Activated CD4-positive, CD25-positive, alpha-beta regulatory T cell (primary cell): ENCODE measurements around the gene CFAP157.
"Not testable (repeated sequence)": the region's sequence is repeated elsewhere in the genome, so short reads cannot be mapped to it uniquely, and the experiment has no call there.

Experiments
- DNase-seq, 4 experiments: peaks; one replicate each; lab custom pipeline; 2025; lab: John Stamatoyannopoulos, UW

CFAP157 gene

DNA sequence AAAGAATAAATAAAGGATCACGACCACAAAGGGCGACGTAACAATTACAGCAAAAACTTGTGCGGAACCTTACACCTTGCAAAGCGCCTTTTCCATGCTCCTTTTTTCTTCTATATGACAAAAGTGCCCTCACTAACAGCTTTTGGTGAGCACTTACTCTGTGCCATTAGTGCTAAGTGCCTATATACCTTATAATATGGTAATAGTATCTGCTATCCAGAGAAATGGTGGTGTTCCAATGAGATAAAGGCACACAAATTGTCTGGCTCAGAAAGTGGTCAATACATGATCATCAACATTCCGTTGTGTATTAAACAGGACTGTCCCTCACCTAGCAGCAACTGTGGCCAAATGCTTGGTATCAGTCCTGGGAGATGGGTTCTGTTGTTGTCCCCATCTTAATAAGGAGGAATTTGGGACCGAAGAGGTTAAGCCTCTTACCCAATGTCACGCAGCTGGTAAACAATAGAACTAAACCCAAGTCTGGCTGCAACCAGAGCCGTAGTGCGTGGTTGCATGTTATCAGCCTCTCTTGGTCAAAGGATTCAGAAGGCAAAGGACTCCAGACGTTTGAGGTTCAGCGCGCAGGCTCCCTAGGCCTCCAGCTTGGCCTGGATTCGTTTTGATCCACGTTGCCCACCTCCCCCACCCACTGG is 28.9 kb downstream of the CFAP157 start:
- DNase-seq: no peak

DNA sequence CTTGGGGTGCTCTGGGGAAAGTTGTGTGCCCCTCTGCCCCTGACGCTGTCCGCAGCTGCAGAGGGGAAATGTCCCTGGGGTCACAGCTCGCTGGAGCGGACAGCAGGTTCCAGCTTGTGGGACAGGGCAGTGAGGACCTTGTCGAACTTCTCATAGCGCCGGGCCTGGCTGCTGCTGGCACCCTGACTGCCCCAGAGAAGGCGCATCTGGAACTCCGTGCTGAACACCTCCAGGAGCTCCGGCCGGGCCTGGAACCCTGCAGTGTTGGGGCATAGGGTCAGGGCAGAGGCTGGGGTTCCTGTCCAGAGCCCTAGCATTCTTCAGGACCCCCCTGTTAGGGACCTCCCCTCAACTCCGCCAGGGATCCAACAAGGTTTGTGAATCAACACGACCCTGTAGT is 31.9 kb downstream of the CFAP157 start:
- no peak for DNase-seq

DNA sequence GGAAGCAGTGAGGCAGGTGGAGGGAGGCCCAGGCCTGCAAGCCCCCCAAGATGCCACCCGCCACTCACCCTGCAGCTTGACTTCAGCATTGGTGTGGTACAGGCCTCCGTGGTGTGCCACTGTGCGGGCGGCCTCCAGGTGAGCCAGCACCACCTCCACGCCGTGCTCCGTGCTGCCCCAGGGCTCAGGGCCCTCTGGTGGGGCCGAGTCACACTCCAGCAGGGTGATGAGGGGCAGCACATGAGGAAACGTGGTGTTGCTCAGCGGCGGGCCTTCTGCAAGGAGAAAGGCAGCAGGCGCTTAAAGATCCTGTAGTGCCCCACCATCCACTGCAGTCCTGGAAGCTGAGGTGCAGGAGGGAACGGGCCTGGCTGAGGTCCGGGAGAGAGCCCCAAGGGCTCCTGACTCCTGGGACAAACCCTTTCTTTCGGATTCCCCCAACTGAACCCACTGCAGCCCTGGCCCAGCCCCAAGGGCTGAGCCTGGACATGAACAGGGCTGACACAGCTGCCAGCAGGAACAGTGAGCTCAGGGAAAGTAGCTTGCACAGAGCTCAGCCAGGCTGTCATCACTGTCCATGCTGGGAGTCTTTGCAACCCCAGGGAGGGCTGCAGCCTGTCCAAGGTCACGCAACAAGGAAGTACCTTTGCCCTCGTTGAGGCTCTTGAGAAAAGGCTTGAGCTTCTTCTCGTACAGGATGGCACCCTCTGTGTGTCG is 33.0 kb downstream of the CFAP157 start:
- DNase-seq: no peak

DNA sequence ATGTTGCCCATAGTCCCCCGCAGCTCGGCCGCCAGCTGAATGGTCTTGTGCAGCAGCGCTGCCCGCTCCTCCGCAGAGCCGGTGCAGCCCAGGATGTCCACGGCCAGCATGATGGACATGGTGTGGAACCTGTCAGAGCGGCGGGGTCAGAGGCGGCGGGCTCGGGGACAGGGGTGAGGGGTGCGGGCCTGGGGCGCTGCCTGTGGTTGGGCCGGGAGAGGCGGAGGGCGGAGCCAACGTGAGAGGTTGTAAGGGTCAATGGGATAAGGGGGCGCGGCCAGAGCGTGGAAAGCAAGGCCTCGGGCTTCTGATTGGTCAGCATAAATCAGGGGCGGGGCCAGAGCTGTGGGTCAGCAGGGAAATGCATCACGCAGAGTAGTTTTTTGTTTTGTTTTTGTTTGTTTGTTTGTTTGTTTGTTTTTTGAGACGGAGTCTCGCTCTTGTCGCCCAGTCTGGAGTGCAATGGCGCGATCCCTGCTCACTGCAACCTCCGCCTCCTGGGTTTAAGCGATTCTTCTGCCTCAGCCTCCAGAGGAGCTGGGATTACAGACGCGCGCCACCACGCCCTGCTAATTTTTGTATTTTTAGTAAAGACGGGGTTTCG is 35.1 kb downstream of the CFAP157 start:
- DNase-seq: no peak

DNA sequence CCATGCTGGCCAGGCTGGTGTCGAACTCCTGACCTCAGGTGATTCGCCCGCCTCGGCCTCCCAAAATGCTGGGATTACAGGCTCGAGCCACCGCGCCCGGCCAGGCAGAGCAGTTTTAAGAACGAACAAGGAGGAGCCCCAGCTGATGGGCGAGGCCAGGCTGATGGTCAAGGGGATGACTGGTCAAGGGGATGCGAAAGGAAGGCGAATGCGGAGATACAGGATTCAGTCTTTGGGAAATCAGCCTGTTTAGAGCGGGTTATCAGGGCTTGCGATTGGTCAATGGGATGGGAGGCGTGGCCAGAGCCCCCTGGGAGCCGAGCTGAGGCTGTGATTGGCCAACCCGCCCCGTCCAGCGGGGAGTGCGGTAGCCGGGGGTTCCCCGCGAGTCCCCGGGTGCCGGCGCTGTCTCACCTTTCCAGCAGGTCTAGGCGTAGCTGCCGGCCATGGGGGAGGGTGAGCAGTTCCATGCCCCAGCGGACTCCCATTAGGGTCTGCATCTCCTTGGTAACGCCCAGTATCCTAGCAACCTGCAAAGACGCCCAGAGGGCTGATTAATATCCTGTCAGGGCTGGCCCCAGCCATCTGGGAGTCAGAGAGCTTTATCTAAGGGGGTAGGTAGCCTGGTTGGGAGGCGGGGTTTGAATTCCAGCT is 35.8 kb downstream of the CFAP157 start:
- no peak for DNase-seq

DNA sequence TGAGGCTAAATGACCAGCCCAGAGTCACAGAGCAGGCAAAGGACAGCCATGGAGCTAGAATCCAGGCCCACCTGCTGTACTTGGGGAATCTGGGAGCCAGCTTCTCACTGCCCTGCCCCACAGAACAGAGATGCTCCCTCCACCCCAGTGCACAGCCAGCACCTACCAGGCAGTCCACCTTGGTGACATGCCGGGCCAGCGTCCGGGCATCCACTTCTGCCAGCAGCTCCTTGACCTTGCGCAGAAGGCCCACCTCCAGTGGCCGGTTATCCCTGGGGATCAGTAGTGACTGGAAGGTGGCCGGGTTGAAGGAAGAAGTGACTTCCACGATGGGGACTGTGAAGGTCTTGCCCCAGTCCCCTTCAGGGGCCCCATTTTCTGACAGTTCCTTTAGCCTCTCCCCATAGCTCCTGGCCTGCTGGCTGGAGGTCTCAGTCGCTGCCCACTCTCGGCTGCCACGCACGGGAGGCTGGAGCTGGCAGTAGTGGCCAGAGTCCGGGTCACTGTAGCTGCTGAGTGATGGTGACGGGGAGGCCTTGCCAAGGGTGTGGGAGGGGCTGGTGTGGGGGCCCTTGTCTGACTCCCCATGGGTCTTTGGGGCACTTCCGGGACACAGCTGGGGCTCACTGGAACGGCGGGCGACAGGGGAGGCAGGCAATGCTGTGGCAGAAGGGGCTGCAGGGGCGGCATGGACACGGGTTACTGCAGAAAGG is 37.8 kb downstream of the CFAP157 start:
- DNase-seq: no peak

DNA sequence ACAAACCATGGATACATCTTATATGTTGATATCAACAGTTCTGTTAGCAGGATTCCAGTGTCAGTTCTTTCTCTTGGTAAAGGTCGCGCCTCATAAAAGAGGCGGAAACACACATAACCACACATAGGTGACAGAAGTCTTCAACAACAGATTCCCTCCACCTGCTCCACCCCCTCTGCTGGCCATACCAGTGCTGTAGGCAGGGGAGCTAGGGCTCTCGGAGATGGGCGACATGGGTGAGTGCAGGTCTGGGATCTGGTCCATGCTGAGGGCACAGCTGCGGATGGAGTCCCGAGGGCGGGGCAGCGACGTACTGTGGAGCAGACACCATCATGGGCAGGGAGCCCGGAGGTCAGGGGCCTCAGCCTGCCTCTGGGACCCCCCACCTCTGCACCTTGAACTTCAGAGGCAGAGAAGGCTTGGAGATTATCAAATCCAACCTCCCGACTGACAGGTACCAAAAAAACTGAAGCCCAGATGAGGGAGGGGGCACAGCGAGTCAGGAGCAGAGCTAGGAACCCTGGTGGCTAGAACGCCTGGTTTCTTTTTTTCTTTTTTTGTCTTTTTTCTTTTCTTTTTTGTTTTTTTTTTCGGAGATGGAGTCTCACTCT is 40.3 kb downstream of the CFAP157 start:
- DNase-seq: no peak

DNA sequence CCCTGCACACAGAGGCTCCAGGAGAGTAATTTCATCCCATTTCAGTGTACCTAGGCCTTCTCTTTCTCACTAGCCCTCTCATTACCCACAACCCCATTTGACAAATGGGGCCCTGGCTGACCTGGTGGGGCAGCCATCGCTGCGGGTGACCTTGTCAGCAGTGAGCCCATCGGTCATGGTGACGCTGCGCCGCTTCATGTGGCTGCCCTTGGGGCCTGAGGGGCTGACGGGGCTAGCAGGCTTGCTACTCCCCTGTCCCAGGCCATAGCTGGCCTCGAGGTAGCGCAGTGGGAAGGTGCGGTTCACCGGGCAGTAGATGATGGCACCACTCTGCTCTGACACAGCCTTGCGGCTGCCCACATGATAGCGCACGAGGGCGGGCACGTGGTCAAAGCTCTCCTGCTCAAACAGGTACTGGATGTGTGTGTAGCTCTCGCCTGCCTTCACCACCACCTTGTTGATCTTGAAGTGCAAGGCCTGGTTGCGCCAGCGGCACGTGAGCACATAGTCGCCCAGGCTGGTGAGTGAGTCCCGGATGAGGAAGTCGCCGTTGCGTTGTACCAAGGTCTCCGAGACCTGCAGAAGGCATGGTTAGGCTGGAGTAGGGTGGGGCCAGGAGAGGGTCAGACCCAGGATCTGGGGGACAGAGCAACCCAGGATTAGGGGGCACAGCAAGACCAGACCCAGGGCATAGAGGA is 42.5 kb downstream of the CFAP157 start:
- no peak for DNase-seq

DNA sequence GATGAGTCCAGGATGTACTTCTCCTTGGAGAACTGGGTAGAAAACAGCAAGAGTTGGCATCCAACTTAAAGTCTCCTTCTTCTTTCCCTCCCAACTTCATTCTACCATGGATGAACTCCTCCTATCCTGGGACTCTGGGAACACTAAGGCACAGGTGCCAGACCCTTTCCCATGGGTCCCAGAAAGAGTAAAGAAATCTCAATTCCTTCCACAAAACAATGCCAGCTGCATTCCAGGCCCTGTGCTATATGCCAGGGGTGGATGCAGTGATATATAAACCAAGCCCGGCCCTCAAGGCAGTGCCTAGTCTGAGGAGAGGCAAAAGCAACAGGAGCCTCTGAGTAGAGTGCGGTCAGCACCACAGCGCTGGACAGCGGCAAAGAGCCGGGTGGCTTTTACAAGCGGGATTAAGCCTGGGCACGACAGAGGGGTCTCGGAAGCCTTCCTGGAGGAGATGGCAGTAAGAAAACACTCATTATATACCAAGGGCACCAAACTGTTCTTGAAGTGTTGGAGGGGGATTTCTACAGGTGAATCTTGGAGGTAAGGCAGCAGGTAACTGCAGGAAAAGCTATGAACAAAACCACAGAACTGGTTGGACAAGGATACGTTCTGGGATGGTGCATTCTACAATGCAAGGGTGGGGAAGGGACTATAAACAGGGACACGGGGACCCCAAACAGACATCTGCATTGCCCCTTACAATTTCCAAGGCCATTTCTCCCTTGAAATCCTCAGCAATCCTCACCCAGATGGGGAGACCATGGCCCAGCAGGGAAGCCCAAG is 44.7 kb downstream of the CFAP157 start:
- DNase-seq: no peak

DNA sequence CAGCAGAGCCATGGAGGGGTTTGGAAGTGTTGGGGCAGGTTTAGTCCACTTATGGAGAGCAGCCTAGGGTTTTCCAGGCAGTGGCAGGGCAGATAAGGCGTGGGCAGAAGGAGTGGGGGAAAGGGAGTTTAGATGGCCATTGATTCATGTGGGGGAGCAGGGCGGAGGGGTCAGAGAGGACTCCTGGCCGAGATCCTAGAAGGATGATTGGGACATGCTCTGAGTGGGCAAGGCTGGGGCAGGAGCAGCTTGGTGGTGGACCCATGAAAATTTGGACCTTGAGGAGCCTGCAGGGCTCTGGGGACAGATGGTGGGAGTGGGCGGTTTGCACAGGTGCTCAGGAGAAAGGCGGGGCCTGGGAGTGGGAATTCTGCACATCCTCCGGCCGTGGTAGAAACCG is 46.4 kb downstream of the CFAP157 start:
- no peak for DNase-seq

DNA sequence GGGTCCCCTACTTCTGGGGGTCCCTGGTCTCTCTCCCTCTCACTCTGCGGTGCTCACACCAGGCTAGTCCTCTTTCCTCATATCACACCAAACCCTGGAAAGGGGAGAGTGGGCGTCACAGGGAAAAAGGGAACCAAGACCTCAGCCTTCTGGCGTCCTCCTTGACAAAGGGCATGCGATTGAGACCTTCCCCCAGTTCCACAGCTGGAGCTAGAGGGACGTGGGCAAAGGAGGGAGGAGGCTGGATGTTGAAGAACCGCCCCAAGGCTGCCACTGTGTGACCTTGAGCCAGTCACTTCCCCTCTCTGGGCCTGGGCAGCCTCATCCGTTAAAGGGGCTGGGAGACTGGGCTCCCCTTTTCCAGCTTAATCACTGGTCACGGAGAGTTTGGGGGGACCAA is 46.8 kb downstream of the CFAP157 start:
- DNase-seq: no peak

DNA sequence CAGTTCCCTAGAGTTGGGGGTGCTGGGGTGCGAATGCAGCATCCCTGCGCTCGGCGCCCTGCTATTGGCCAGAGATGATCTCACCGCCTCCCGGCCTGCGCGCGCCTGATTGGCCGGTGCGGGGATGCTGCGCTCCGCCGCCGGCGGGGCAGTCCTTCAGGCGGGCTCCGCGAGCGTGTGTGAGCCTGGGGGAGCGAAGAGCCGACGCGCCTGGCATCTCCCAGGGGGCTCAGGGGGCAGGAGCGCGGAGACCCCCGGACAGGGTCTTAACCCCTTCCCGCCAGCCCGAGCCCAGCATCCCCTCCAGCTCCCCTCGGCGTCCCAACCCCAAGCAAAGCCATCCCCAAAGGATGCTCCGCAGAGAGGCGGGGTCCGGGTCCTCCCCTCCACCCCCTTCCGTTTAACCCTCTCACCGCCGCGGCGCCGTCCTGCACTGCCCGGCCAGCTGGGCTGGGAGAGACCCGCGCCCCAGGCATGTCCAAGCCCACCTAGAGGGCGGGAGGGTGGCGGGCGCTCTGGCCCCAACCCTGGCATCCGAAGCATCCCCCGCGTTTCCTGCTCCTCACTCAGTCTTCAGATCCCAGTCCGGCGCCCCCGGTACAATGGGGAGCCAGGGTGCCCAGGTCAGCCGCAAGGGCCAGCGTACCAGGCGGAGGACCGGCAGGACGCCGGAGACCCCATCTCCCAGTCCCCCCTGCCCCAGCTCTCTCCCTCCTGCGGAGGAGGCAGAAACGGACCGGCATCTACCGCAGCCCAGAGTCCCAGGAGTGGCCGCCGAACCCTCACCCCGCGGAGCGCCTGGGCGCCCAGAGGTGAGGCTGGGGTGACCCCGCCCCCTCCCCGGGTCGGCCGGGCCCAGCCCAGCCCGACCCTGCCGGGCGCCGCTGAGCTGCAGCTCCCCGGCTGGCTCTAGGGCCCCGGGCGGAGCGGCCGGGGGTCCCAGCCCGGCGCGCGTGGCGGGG is 47.6 kb downstream of the CFAP157 start:
- no peak for DNase-seq

DNA sequence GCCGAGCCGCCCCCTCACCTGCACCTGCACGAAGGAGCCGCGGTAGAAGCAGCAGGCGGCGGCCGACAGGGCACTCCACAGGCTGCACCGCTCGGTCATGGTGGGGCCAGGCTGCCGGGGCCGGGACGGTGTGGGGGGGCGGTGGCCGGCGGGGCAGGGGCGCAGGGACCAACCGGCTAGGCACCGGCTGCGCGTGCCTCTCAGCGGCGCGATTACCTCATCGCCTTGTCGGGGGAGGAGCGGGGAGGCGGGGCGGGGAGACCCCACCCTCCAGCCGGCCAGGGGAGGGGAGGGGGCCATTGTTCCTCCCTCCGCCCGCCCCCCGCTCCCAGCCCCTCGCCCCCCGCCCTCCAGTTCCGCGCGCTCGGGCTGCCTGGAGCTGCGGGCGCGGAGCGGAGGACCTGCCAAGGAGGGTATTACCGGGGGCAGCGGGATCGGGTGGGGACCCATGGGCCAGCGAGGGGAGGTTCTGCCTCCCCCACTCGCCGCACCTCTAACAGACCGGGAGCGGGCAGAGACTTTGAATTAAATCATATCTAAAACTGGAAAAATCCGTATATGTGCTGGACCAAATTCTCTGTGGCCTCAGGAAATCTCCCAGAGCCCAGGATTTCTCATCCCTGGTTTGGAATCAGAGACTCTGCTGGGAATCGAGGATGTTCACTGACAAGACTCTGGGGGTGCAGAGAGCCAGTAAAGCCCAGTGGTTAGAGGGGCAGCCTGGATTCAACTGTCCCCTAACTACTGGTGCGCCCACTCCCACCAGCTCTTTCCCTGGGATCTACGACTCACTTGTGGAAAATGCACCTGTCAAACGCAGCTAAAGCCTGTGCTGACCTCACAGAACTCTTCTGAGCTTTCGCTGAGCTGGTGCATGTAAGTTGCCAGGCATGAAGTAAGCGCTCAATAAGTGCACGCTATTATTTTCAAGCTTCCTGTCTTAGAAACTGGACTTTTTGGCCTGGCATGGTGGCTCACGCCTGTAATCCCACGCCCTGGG is 48.6 kb downstream of the CFAP157 start:
- DNase-seq: no peak

DNA sequence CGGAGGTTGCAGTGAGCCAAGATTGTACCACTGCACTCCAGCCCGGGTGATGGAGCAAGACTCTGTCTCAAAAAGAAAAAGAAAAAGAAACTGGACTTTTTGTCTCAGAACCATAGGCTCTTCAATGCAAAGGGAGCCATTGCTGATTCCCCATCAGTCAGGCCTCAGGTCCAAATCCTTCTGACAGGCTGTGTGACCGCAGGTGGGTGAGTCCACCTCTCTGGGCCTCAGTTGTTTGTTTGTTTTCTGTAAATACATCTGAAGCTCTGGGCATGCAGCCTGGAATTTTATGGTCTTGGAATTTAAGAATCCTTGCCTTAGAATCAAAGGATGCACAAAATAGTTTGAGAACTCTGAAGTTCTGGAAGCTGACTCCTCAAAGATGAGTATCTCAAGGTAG is 49.4 kb downstream of the CFAP157 start:
- no peak for DNase-seq

DNA sequence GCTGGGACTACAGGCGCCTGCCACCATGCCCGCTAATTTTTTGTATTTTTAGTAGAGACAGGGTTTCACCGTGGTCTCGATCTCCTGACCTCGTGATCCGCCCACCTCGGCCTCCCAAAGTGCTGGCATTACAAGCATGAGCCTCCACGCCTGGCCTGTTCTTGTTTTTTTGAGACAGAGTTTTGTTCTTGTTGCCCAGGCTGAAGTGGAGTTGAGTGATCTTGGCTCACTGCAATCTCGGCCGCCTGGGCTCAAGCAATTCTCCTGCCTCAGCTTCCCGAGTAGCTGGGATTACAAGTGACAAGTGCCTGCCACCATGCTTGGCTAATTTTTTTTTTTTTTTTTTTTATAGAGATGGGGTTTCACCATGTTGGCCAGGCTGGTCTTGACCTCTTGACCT is 50.0 kb downstream of the CFAP157 start:
- DNase-seq: not testable (repeated sequence)

DNA sequence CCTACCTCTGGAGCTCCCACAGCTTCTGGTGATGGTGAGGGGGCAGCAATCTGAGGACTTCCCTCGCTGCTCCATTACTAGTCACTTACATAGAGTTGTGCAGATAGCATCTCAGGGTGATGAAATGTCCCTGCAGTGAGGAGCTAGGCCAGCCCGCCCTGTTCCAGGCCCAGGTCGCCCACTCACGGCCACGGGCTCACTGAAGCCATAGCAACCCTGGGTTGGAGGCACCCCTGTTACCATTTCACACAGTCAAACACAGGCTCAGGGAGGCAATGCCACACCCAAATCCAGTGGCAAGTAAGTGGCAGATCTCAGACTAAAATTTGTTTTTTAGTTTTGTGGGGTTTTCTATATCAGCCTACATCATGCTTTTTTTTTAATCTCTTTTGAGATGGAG is 52.1 kb downstream of the CFAP157 start:
- no peak for DNase-seq

DNA sequence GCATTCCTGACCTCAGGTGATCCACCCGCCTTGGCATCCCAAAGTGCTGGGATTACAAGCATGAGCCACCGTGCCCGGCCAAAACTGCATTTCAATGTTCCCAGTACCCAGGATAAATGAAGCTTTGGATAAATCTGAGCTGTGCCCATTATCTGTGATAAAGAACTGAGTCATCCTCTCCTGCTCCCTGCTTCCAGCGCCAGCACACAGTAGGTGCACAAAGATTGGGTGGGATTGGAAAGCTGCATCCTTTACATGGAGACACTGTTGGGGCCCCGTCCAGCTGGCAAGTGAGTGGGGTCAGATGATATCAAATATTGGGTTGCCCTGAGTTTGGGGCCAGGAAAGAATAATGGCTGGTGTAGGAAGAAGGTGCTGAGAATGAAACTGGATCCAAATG is 54.3 kb downstream of the CFAP157 start:
- no peak for DNase-seq

DNA sequence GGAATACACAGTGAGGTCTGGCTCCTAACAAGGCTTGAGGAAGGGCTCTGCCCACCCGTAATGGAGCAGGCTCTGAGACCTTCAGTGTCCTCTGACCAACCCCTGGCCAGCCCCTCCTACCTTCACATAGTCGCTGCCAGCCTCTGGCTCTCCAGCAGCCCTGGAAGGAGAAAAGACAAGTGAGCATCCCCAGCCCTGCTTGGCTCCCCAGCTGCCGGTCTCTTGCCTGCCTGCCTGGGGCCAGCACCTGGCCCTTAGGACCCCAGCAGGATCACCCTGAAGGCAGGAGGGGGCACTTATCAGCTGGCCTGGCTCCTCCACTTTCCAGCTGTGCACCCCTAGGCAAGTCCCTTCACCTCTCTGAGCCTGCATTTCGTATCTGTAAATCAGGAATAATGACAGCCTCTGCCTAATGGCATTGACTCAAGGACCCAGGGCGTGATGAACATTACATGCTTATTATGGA is 54.7 kb downstream of the CFAP157 start:
- DNase-seq: no peak
